CD1c-positive myeloid dendritic cell (primary cell): ENCODE data around the gene ZNF428.
"Not testable (repeated sequence)": the region's sequence is repeated elsewhere in the genome, so short reads cannot be mapped to it uniquely, and the experiment has no call there.

Experiments used
- DNase-seq: peaks from one replicate; pipeline ENCODE4 v3.0.0-alpha.2; 2016; ENCODE audit errors: extremely low spot score

ZNF428 gene

GRCh38 chr19:43616954-43617353 is 2.5 kb downstream of the ZNF428 start:
- no peak for DNase-seq

- DNase-seq, result no peak
Observed at GRCh38 chr19:43616306-43616705, 3.1 kb downstream of the ZNF428 start.

DNA sequence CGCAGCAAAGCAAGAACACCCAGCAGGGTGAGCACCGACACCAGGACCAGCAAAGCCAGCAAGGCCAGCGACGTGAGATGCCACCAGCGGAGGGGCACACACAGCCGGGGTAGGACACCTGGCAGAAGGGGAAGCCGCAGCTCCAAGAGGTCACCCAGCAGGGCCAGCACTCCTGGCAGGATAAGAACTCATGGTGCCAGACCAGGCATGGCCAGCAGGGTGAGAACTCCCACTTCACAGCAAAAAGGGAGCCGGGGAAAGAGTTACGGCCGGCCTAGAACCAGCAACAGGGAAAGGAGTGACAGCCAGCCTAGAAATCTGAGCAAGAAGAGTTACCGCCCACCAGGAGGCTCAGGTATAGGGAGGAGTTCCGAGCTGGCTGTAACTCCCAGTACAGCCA is 7.1 kb downstream of the ZNF428 start:
- DNase-seq, result no peak

GRCh38 chr19:43611788-43612187 is 7.6 kb downstream of the ZNF428 start, which contains the start of gene SRRM5:
Gene SRRM5, plus strand, starts transcription at chr19:43612088. Its CDS starts 34 bp downstream, at chr19:43612122.
- DNase-seq, result no peak

DNA sequence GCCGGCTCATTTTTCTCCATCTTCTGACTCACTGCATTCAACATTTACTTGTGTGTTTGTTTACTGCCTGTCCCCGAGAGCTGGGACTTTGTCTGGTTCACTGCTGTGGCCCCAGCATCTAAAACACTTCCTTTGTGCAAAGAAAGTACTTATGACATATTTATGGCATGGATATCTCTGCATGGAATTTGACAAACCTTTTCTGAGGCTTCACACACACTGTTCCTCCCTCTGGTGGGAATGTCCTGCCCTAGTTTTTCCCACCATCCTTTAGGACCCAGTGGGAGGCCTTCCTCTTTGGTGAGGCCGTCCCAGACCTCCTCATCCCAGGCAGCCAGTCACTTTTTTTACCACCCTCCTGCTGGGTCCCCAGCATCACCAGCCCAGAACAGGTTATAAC is 8.9 kb downstream of the ZNF428 start:
- DNase-seq, result no peak

GRCh38 chr19:43609872-43610271 is 9.6 kb downstream of the ZNF428 start:
- DNase-seq, result no peak

- no peak for DNase-seq
Observed at GRCh38 chr19:43607238-43608205, 11.9 kb downstream of the ZNF428 start.

DNA sequence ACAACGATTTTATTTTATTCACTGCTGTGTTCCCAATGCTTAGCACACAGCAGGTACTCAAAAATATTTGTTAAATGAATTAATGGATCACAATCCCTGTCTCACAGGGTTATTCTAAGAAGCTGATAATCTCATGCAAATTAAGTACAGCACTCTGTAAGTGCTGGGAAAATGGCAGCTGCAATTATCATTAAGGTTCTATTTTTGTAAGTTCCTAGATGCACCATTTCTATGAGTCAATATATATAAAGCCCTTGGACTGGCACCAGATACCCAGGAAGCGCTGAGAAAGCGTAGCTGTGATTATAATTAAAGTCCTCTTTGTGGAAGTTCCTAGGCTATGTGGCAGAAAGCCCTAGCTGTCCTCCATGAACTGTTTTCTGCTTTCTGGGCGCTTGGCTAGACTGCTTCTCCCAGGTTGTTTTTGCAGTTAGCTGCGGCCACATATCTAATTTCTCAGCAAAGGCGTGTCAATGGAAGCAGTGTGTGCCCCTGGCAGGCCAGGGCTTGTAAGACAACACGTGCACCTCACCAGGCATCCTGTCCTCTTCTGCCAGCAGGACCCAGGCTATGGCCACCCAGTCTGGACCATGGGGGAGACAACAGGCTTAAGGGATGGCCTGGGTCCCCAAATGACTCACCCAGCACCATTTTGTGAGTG is 12.7 kb downstream of the ZNF428 start:
- DNase-seq, result no peak

DNA sequence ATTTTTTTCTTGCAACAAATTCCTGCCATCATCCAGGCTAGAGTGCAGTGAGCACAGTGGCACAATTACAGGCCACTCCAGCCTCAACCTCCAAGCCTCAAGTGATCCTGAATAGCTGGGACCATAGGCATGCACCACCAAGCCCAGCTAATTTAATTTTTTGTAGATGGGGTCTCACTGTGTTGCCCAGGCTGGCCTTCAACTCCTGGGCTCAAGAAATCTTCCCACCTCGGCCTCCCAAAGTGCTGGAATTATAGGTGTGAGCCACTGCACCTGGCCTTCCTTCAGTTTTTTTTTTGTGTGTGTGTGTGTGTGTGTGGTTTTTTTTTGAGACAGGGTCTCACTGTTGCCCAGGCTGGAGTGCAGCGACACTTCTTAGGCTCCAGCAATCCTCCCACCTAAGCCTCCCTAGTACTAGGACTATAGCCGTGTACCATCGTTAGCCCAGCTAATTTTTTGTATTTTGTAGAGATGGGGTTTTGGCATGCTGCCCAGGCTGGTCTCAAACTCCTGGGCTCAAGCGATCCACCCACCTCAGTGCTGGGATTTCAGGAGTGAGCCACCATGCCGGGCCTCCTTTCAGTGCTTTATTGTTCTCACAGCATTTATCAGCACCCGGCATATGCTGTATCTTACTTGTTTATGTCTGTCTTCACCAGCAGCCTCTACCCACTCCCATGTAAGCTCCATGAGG is 13.4 kb downstream of the ZNF428 start:
- no peak for DNase-seq

DNA sequence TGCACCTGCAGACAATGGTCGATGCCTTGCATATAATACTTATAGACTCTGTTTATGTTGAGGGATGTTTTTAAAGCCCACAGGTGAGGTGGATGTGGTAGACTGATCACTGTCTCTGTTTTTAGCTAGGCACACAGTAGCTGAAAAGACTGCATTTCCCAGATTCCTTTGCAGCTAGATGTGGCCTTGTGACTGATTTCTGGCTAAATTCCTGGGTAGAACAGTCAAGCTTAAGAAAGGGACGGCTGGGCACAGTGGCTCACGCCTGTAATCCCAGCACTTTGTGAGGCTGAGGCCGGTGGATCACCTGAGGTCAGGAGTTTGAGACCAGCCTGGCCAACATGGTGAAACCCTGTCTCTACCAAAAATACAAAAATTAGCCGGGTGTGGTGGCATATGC is 19.1 kb downstream of the ZNF428 start:
- not testable (repeated sequence) for DNase-seq

- no peak for DNase-seq
Observed at GRCh38 chr19:43599635-43600295, 19.7 kb downstream of the ZNF428 start.

DNA sequence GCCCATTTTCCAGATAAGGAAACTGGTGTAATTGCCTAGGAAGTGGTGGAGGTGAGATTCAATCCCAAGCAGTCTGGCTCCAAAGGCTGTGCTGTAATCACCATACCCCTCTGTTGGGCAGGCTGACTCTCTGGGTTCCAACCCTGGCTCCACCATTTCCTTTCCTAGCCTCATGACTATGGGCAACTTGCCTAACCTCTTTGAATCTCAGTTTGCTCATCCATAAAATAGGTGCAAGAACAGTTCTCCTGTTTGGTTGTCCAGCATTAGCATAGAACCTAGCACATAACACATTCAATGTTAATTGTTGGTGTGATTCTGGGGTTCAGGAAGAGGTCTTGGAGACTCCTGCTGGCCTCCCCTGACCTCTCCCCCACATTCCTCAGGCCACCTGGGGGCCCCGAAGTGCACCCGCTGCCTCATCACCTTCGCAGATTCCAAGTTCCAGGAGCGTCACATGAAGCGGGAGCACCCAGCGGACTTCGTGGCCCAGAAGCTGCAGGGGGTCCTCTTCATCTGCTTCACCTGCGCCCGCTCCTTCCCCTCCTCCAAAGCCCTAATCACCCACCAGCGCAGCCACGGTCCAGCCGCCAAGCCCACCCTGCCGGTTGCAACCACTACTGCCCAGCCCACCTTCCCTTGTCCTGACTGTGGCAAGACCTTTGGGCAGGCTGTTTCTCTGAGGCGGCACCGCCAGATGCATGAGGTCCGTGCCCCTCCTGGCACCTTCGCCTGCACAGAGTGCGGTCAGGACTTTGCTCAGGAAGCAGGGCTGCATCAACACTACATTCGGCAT is 20.8 kb downstream of the ZNF428 start:
- DNase-seq, result no peak

DNA sequence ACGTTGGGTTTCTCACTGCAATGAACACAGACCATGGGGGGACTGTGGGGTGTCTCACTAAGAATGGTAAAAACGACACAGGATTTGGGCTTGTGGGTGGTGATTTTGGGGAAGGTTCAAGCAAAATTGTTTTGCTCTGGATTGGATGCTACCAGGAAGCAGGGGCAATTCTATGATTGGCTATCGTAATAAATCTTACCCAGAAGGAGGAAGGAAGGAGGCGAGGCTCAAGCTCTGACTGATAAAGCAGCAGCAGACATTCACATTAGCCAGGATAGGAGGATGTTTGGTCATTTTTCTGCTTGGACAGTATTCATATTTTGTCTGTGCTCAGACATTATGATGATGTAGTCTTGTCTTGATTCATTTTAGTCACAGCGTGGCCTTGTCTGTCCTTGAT is 21.6 kb downstream of the ZNF428 start:
- DNase-seq, result peak; percentile 40

DNA sequence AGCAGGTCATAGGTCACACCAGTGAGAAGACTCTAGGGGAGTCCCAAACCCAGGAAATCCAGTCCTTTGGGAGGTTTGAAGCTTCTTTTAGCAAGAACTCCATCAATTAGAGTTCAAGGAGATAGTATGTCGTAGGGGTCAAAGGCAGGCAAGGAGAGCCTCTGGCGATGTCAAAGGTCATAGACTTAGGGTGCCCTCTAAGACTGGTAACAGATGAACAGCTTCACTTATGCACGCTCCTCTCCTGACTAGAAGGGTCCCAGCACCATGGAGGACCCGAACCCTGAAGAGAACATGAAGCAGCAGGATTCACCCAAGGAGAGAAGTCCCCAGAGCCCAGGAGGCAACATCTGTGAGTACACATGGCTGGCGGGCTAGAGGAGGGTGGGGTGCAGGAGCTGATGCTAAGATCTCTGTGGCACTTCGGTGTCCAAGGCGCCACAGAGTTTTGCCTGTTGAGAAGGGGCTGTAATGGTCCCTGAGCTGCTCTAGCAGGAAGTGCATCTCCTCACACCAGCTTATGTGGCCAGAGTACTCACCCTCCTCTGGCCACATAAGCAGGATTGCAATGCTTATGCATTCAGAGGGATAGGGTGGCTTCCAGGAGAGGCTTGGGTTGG is 22.5 kb downstream of the ZNF428 start:
- no peak for DNase-seq

DNA sequence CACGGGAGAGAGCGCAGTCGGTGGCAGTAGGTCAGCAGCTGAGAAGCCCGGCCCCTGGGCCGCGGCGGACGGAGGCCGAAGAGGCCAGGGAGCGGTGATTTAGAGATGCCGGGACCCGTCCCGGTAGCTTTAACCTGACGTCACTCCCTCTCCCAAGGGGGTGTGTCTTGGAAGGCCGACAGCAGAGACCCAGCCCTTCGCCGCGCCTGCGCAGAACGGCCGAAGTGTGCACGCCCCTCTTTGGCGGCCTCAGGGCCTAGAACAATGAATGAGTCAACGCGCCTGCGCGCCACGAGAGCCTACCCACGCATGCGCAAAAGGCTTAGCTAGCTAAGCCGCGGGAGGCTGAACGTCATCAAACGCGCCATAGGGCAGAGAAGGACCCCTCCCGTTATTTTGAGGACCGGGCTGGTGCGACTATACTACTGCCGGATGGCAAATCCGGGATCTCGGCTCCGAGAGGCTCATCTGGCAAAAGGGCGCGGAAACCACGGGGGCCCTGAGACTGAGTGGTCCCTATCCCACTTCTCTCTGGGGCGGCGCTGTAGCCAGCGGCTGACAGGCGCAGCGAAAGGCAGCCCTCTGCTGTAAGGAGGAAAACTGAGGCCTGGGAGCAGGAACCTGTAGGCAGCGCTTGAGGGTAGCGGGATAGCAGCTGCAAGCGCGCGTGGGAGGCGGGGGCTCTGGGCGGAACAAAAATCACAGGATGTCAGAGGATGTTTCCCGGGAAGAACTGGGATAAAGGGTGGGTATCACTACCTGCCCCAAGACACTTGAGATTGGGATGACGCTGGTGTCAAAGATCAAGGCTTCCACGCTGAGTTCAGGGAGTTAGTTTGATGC is 23.2 kb downstream of the ZNF428 start, which contains the start of the genes IRGQ and ZNF576:
IRGQ (minus strand) TSS at position 136 of the 843 bp plus-strand sequence. CDS start 796 bp downstream, outside the sequence.
ZNF576 (plus strand) TSS at position 597 of the 843 bp plus-strand sequence. CDS start 514 bp downstream, outside the sequence.
- DNase-seq, result peak; percentile 100

DNA sequence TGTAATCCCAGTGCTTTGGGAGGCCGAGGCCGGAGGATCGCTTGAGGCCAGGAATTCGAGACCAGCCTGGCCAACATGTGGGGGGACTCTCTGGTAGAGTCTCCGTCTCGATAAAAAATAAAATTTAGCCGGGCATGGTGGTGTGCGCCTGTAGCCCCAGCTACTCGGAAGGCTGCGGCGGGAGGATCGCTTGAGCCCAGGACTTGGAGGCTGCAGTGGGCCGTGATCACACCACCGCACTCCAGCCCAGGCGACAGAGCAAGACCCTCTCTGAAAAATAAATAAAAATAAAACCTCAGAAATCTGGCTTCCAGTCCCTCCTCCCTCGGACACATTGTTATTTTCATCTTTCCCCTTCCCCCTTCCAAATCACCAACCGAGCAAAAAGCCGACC is 23.8 kb downstream of the ZNF428 start:
- DNase-seq, result no peak

GRCh38 chr19:43594710-43595604 is 24.5 kb downstream of the ZNF428 start:
- DNase-seq, result peak; percentile 78

GRCh38 chr19:43594081-43594697 is 25.2 kb downstream of the ZNF428 start:
- no peak for DNase-seq
